ENCODE measurements around the gene MRAP. TPM values are rescaled to one million over a fixed set of nuclear protein-coding genes. Genes with fewer than 3 reads are reported as not detected.

Gene MRAP
- total RNA-seq, result 1.2 TPM

GRCh38 chr21:32298658-32299081 lies at the start of gene MRAP:
Gene MRAP, plus strand, starts transcription at chr21:32298855. Its CDS starts 117 bp downstream, at chr21:32298972.

GRCh38 chr21:32278518-32279376 lies 19.9 kb upstream of the MRAP start, which contains the start of gene MIS18A:
Gene MIS18A, minus strand, starts transcription at chr21:32279049. Its CDS starts 35 bp downstream, at chr21:32279014.

Other genes starting within 250 kb of the MRAP start
- gene MIS18A, start 19.8 kb upstream of the MRAP start, total RNA-seq, result 10.5 TPM
- gene URB1, start 94.2 kb downstream of the MRAP start, total RNA-seq, result 18.3 TPM
- gene EVA1C, start 113.9 kb downstream of the MRAP start, total RNA-seq, result 3.3 TPM

Measured in metanephros (tissue), 1 donor.